Measurements from ENCODE around the gene PRG3.

DNA sequence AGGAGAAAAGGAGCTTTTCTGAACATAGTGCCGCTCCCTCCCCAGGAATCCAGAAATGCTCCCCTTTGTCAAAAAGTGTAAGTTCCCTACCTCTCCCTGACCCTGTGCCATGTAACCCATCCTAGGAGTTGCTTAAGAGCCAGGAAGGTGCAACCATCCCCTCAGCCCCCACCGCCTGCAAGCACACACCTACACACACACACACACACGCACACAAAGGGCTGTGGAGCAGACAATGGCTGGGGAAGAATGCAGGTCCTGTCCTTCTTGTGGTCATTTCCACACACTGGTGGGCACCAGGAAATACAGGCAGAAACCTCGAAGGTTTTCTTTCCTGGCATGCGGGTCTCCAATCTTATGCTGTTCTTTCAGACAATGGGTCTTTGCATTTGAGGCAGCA, 41.6 kb downstream of the PRG3 start:
- TF ChIP-seq, protein P1, sequence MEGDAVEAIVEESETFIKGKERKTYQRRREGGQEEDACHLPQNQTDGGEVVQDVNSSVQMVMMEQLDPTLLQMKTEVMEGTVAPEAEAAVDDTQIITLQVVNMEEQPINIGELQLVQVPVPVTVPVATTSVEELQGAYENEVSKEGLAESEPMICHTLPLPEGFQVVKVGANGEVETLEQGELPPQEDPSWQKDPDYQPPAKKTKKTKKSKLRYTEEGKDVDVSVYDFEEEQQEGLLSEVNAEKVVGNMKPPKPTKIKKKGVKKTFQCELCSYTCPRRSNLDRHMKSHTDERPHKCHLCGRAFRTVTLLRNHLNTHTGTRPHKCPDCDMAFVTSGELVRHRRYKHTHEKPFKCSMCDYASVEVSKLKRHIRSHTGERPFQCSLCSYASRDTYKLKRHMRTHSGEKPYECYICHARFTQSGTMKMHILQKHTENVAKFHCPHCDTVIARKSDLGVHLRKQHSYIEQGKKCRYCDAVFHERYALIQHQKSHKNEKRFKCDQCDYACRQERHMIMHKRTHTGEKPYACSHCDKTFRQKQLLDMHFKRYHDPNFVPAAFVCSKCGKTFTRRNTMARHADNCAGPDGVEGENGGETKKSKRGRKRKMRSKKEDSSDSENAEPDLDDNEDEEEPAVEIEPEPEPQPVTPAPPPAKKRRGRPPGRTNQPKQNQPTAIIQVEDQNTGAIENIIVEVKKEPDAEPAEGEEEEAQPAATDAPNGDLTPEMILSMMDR (IDR thresholded peaks at IDR 0.05) = no peak
- no peak for TF ChIP-seq EZH2 (IDR thresholded peaks at IDR 0.05; ENCODE audit: borderline replicate concordance, insufficient read depth, low read depth, low read length, poor library complexity, severe bottlenecking)

Data from B cell (primary cell).